Mesodermal cell (in vitro differentiated cells): ENCODE results near the gene MYZAP.

ENCODE experiments used
- H3K27ac ChIP-seq: 2 replicates; pipeline ENCODE4 v1.7.0; 2013; ENCODE audit warnings: mild to moderate bottlenecking, low read depth, low read length, moderate library complexity; ENCODE audit not compliant: severe bottlenecking
- H3K36me3 ChIP-seq: 2 replicates; pipeline ENCODE4 v1.7.1; 2013; ENCODE audit warnings: mild to moderate bottlenecking, low read length, moderate library complexity; ENCODE audit not compliant: control insufficient read depth, insufficient read depth
- H3K4me1 ChIP-seq: one replicate; pipeline ENCODE4 v1.7.1; 2013; ENCODE audit warnings: mild to moderate bottlenecking, low read length; ENCODE audit not compliant: insufficient read depth, control insufficient read depth, poor library complexity, severe bottlenecking
- H3K4me3 ChIP-seq: 2 replicates; pipeline ENCODE4 v1.7.0; 2013; ENCODE audit warnings: low read length, control low read depth, mild to moderate bottlenecking; ENCODE audit not compliant: insufficient read depth, poor library complexity, severe bottlenecking; ENCODE audit errors: extremely low read depth
- H3K9me3 ChIP-seq: 2 replicates; pipeline ENCODE4 v1.7.1; 2013; ENCODE audit warnings: mild to moderate bottlenecking, low read length, moderate library complexity; ENCODE audit not compliant: control insufficient read depth
- WGBS, 2 experiments: methylation state at CpG; one replicate each; pipeline ENCODE4 v1.1.5; 2013; ENCODE audit warnings: missing lambda C conversion rate in 2 of 2; ENCODE audit not compliant: insufficient coverage in 2 of 2; 5-methylcytosine and 5-hydroxymethylcytosine counted together

The MYZAP gene

GRCh38 chr15:57562196-57562769, 29.4 kb upstream of the MYZAP start:
- WGBS, 2 experiments, result 90 to 91% methylated on average over 8 to 10 of the region's 11 CpGs
- Histone ChIP-seq H3K4me3 (no peak overlapping the region), H3K27ac (no peak overlapping the region), H3K4me1 (peaks cover 3% of the 10 kb centered on the region), H3K9me3 (no peaks in the 10 kb centered on the region), H3K36me3 (no peaks in the 10 kb centered on the region)

DNA sequence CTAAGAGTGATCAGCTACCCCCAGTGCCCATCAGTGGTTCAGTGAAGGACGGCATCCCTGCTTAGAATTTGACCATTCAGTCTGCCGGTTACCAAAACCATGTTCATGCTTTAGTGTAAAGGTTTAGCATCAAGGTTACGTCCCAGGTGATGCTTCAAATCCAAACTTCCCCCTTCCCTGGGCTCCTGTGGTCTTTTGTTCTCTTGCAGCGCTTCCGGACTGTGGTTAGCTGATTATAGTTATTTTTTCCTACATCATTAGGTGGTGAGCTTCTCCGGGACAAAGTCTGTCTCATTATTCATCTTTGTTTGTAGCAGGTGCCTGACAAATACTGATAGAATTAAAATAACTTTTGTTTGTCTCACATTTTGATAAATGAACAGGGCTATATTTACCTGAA, 28.3 kb upstream of the MYZAP start:
- 86 to 100% methylated on average over 1 to 2 of the region's 6 CpGs for WGBS, 2 experiments
- H3K9me3 ChIP-seq, result no peaks in the 10 kb centered on the region
- H3K4me3 ChIP-seq, result no peak overlapping the region
- peaks cover 3% of the 10 kb centered on the region for H3K4me1 ChIP-seq
- H3K27ac ChIP-seq, result no peak overlapping the region
- no peaks in the 10 kb centered on the region for H3K36me3 ChIP-seq

GRCh38 chr15:57565311-57565710, 26.4 kb upstream of the MYZAP start:
- peaks cover 3% of the 10 kb centered on the region for H3K4me1 ChIP-seq
- no peak overlapping the region for H3K27ac ChIP-seq
- H3K4me3 ChIP-seq, result no peak overlapping the region
- H3K9me3 ChIP-seq, result no peaks in the 10 kb centered on the region
- H3K36me3 ChIP-seq, result no peaks in the 10 kb centered on the region
- 84 to 94% methylated on average over 5 of the region's 10 CpGs for WGBS, 2 experiments

DNA sequence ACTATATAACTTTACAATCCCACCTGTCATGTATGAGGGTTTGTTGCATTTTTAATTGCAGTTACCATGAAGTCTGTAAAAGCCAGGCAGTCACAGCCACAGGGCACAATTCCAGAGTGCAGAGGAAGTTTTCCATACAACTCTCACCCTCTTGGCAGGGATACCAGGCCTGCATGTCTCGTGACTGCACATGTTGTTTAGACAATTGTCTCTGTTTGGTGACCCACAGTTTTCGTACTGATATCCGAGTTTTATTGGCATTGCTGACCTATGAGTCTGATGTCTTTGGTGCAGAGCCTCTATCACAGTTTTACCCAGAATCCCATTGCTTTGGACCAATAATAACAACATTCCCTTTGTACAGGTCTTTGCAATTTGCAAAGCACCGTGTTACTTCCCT, 24.9 kb upstream of the MYZAP start:
- no peaks in the 10 kb centered on the region for H3K9me3 ChIP-seq
- H3K27ac ChIP-seq, result no peak overlapping the region

DNA sequence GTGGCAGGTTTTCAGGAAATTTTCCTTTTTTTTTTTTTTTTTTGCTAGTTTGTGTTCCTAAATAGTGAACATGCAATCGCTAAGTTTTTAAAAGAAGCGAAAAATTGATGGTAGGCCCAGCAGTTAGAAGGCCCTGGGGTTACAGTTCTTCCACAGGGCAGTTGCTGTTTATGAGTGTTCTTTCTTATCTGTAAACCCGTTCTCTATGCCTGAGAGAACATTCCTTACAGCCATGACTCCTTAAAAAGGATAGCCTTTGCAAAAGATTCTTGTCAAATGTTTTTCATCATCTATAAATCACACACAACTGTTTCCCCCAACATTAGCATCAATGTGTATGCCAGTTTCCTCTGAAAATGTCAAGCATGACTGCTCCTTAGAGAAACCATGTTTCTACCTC, 23.8 kb upstream of the MYZAP start:
- H3K27ac ChIP-seq, result no peak overlapping the region

More for the DNA sequence above, 24.9 kb upstream of the MYZAP start:
- H3K4me1 ChIP-seq, result peaks cover 3% of the 10 kb centered on the region
- 97% methylated on average over 3 to 4 of the region's 4 CpGs for WGBS, 2 experiments
- no peak overlapping the region for H3K4me3 ChIP-seq
- no peaks in the 10 kb centered on the region for H3K36me3 ChIP-seq

GRCh38 chr15:57568299-57568698, 23.4 kb upstream of the MYZAP start:
- no peaks in the 10 kb centered on the region for H3K36me3 ChIP-seq
- H3K4me1 ChIP-seq, result no peaks in the 10 kb centered on the region
- no peak overlapping the region for H3K27ac ChIP-seq
- no peaks in the 10 kb centered on the region for H3K9me3 ChIP-seq
- WGBS, 2 experiments, result no CpG with 5 or more reads among the region's 2 CpGs
- H3K4me3 ChIP-seq, result no peak overlapping the region

More for the DNA sequence above, 23.8 kb upstream of the MYZAP start:
- H3K9me3 ChIP-seq, result no peaks in the 10 kb centered on the region
- WGBS, 2 experiments, result 92 to 100% methylated on average over 3 of the region's 3 CpGs
- no peaks in the 10 kb centered on the region for H3K4me1 ChIP-seq
- H3K36me3 ChIP-seq, result no peaks in the 10 kb centered on the region
- H3K4me3 ChIP-seq, result no peak overlapping the region

DNA sequence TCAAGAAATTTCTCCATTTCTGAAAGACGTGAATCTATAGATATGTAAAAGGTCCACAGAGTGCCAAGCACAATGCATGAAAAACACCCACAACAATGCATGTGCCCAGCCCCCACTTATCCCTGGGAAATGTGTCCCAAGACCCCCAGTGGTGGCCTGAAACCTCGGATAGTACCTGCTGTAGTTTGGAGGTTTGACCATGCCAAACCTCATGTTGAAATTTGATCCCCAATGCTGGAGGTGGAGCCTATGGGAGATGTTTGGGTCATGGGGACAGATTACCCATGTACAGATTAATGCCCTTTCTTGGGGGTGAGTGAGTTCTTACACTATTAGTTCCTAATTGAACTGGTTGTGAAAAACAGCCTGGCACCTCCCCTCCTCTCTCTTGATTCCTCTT, 21.4 kb upstream of the MYZAP start:
- no peak overlapping the region for H3K4me3 ChIP-seq
- no peak overlapping the region for H3K27ac ChIP-seq
- H3K9me3 ChIP-seq, result no peaks in the 10 kb centered on the region
- WGBS, 2 experiments, result 57 to 71% methylated on average over 1 of the region's 2 CpGs
- H3K36me3 ChIP-seq, result no peaks in the 10 kb centered on the region
- no peaks in the 10 kb centered on the region for H3K4me1 ChIP-seq

DNA sequence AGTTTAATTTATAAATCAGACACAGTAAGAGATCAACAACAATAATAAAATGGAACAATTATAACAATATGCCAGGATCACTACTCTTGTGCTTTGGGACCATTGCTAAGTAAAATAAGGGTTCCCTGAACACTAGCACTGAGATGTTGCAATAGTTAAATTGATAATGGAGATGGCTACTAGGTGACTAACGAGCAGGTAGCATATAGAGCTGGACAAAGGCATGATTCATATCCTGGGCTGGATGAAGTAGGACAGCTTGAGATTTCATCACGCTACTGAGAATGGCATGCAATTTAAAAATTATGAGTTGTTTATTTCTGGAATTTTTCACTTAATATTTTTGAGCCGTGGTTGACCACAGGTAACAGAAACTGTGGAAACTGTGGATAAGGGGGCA, 20.7 kb upstream of the MYZAP start:
- WGBS, 2 experiments, result 90 to 92% methylated on average over 3 of the region's 3 CpGs
- Histone ChIP-seq H3K9me3 (no peaks in the 10 kb centered on the region), H3K4me3 (no peak overlapping the region), H3K36me3 (no peaks in the 10 kb centered on the region), H3K4me1 (no peaks in the 10 kb centered on the region), H3K27ac (no peak overlapping the region)

- no peaks in the 10 kb centered on the region for H3K4me1 ChIP-seq
- 100% methylated on average over 3 to 5 of the region's 7 CpGs for WGBS, 2 experiments
- H3K27ac ChIP-seq, result no peak overlapping the region
- no peaks in the 10 kb centered on the region for H3K36me3 ChIP-seq
- no peaks in the 10 kb centered on the region for H3K9me3 ChIP-seq
- no peak overlapping the region for H3K4me3 ChIP-seq
Measured at GRCh38 chr15:57571725-57572124, 20.0 kb upstream of the MYZAP start.

DNA sequence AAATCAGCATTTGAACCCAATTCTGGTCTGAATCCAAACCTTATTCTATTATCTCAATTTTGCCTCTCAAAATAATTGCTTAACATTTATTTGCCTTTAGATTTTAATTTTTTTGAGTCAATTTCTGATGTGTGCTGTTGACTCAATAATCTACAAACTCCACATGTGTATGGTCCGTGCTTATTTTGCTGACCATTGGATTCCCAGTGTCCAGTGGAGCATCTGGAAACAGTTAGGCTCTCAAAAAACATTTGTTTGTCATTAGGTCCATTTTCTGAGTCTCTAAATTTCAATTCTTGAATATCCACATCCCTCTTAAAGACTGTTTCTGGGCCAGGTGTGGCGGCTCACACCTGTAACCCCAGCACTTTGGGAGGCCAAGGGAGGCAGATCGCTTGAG, 19.2 kb upstream of the MYZAP start:
- 94 to 100% methylated on average over 1 to 3 of the region's 3 CpGs for WGBS, 2 experiments
- H3K4me3 ChIP-seq, result no peak overlapping the region

GRCh38 chr15:57573151-57573550, 18.6 kb upstream of the MYZAP start:
- Histone ChIP-seq H3K36me3 (no peaks in the 10 kb centered on the region), H3K4me3 (no peak overlapping the region), H3K4me1 (no peaks in the 10 kb centered on the region), H3K9me3 (no peaks in the 10 kb centered on the region), H3K27ac (no peak overlapping the region)
- WGBS, 2 experiments, result 93% methylated on average over 2 of the region's 4 CpGs; no CpG with 5 or more reads in 1 of the 2 experiments

More for the DNA sequence above, 19.2 kb upstream of the MYZAP start:
- Histone ChIP-seq H3K9me3 (no peaks in the 10 kb centered on the region), H3K27ac (no peak overlapping the region), H3K36me3 (no peaks in the 10 kb centered on the region), H3K4me1 (no peaks in the 10 kb centered on the region)
